OCI-M1 (cell line): ENCODE data around the gene POLR2F.

Experiments used
- DNase-seq: peaks from one replicate; lab custom pipeline; 2025; lab: John Stamatoyannopoulos, UW

POLR2F gene

GRCh38 chr22:37982151-37982785, 28.8 kb downstream of the POLR2F start:
- no peak for DNase-seq

GRCh38 chr22:37982938-37983859, 29.7 kb downstream of the POLR2F start:
- no peak for DNase-seq

- no peak for DNase-seq
Observed at GRCh38 chr22:37983860-37984791, 30.6 kb downstream of the POLR2F start, which contains the start of gene SOX10. SOX10 (minus strand) TSS chr22:37984555; CDS start chr22:37983784, 771 bp downstream.

GRCh38 chr22:37985050-37985585, 31.6 kb downstream of the POLR2F start:
- no peak for DNase-seq

- DNase-seq = no peak
Observed at GRCh38 chr22:37985751-37986281, 32.3 kb downstream of the POLR2F start.

- no peak for DNase-seq
Observed at GRCh38 chr22:37986371-37986770, 32.9 kb downstream of the POLR2F start.

GRCh38 chr22:37989146-37990045, 35.9 kb downstream of the POLR2F start:
- no peak for DNase-seq

- DNase-seq = no peak
Observed at GRCh38 chr22:37990301-37990700, 36.8 kb downstream of the POLR2F start.

- no peak for DNase-seq
Observed at GRCh38 chr22:37990862-37991261, 37.4 kb downstream of the POLR2F start.

- DNase-seq = no peak
Observed at GRCh38 chr22:37991731-37992442, 38.4 kb downstream of the POLR2F start.

GRCh38 chr22:37994049-37994448, 40.5 kb downstream of the POLR2F start:
- DNase-seq = no peak

GRCh38 chr22:37994982-37995381, 41.5 kb downstream of the POLR2F start:
- DNase-seq = no peak

- DNase-seq = no peak
Observed at GRCh38 chr22:37995460-37995859, 42.0 kb downstream of the POLR2F start.

- no peak for DNase-seq
Observed at GRCh38 chr22:37996079-37996478, 42.6 kb downstream of the POLR2F start.

- no peak for DNase-seq
Observed at GRCh38 chr22:37996515-37997246, 43.2 kb downstream of the POLR2F start.

- no peak for DNase-seq
Observed at GRCh38 chr22:37998543-37998942, 45.0 kb downstream of the POLR2F start.

GRCh38 chr22:37999236-37999635, 45.7 kb downstream of the POLR2F start:
- DNase-seq = no peak

- no peak for DNase-seq
Observed at GRCh38 chr22:37999640-38000272, 46.3 kb downstream of the POLR2F start.

- no peak for DNase-seq
Observed at GRCh38 chr22:38005943-38006342, 52.4 kb downstream of the POLR2F start.
